ENCODE data around the gene CLDN15.
"Not testable (repeated sequence)": the region's sequence is repeated elsewhere in the genome, so short reads cannot be mapped to it uniquely, and the experiment has no call there.

CLDN15 gene

DNA sequence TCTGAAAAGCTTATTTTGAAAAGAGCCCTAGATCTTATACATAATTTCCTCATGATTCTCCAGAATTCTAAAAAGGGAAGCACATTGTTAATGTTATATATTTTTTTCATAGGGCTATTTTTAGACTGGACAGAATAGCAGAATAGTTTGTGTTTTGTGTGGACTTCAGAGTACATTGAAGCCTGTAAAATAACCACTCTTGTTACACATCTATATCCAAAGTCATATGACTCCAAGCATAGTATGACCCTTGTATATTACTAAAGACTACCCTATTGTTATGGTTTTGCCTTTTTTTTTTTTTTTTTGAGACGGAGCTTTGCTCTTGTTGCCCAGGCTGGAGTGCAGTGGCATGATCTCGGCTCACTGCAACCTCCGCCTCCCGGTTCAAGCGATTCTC, 33.4 kb upstream of the CLDN15 start:
- TF ChIP-seq EZH2 (IDR thresholded peaks at IDR 0.05), result no peak
- TF ChIP-seq FOXP2 (optimal IDR thresholded peaks at IDR 0.05; ENCODE audit: control extremely low read depth, extremely low read length, insufficient read depth), result no peak
- no peak for DNase-seq (ENCODE audit: low read depth, low spot score)

DNA sequence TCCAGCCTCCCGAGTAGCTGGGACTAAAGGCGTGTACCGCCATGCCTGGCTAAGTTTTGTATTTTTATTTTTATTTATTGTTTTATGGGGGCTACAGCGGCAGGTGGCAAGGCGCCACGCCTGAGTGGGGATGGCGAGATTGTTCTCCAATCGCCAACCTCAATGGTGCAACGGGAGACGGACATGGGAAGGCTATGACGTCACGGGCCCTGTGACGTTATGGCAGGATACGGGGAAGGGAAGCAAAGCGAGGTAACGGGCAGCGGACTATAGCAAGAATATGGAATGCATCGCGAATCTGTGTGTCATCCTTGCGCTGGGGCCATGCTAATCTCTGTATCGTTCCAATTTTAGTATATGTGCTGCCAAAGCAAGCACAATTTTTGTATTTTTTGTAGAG, 32.1 kb upstream of the CLDN15 start:
- H3K27ac ChIP-seq, result no peak overlapping the region
- H3K4me3 ChIP-seq, result no peak overlapping the region
- H3K9me3 ChIP-seq (ENCODE audit: low read depth, low read length), result no peaks in the 10 kb centered on the region
- H3K36me3 ChIP-seq (ENCODE audit: insufficient read depth, low read length), result no peaks in the 10 kb centered on the region
- no peak overlapping the region for H3K9ac ChIP-seq (ENCODE audit: insufficient read length)
- TF ChIP-seq POLR2AphosphoS5 (IDR thresholded peaks at IDR 0.05; ENCODE audit: borderline replicate concordance, low read depth, low read length) (no peak), EZH2 (IDR thresholded peaks at IDR 0.05) (no peak)
- DNase-seq (ENCODE audit: low read depth, low spot score), result no peak

More for the DNA sequence above, 33.4 kb upstream of the CLDN15 start:
- Histone ChIP-seq H3K4me3 (no peak overlapping the region), H3K27ac (no peak overlapping the region), H3K9ac (ENCODE audit: insufficient read length) (no peak overlapping the region), H3K9me3 (ENCODE audit: low read depth, low read length) (no peaks in the 10 kb centered on the region), H3K36me3 (ENCODE audit: insufficient read depth, low read length) (no peaks in the 10 kb centered on the region)

- no peak for DNase-seq (ENCODE audit: low read depth, low spot score)
- no peak overlapping the region for H3K9ac ChIP-seq (ENCODE audit: insufficient read length)
Measured at GRCh38 chr7:101265622-101266516, 28.3 kb upstream of the CLDN15 start.

GRCh38 chr7:101264102-101264706, 26.6 kb upstream of the CLDN15 start:
- H3K4me3 ChIP-seq; DNase-seq (ENCODE audit: low read depth, low spot score): not testable (repeated sequence)

More at GRCh38 chr7:101265622-101266516, 28.3 kb upstream of the CLDN15 start:
- TF ChIP-seq FOXP2 (optimal IDR thresholded peaks at IDR 0.05; ENCODE audit: control extremely low read depth, extremely low read length, insufficient read depth) (no peak), POLR2AphosphoS5 (IDR thresholded peaks at IDR 0.05; ENCODE audit: borderline replicate concordance, low read depth, low read length) (no peak), EZH2 (IDR thresholded peaks at IDR 0.05) (no peak)
- Histone ChIP-seq H3K4me3 (no peak overlapping the region), H3K27ac (no peak overlapping the region), H3K9me3 (ENCODE audit: low read depth, low read length) (no peaks in the 10 kb centered on the region), H3K36me3 (ENCODE audit: insufficient read depth, low read length) (no peaks in the 10 kb centered on the region)

GRCh38 chr7:101258243-101258731, 20.7 kb upstream of the CLDN15 start:
- Histone ChIP-seq H3K4me3 (no peak overlapping the region), H3K9me3 (ENCODE audit: low read depth, low read length) (no peaks in the 10 kb centered on the region), H3K27ac (no peak overlapping the region), H3K36me3 (ENCODE audit: insufficient read depth, low read length) (no peaks in the 10 kb centered on the region), H3K9ac (ENCODE audit: insufficient read length) (no peak overlapping the region)
- no peak for DNase-seq (ENCODE audit: low read depth, low spot score)
- TF ChIP-seq FOXP2 (optimal IDR thresholded peaks at IDR 0.05; ENCODE audit: control extremely low read depth, extremely low read length, insufficient read depth) (no peak), POLR2AphosphoS5 (IDR thresholded peaks at IDR 0.05; ENCODE audit: borderline replicate concordance, low read depth, low read length) (no peak), EZH2 (IDR thresholded peaks at IDR 0.05) (no peak)

More at GRCh38 chr7:101264102-101264706, 26.6 kb upstream of the CLDN15 start:
- H3K27ac ChIP-seq; H3K36me3 ChIP-seq (ENCODE audit: insufficient read depth, low read length); H3K9me3 ChIP-seq (ENCODE audit: low read depth, low read length); H3K9ac ChIP-seq (ENCODE audit: insufficient read length): not testable (repeated sequence)

- H3K36me3 ChIP-seq (ENCODE audit: insufficient read depth, low read length), result no peaks in the 10 kb centered on the region
- no peak for DNase-seq (ENCODE audit: low read depth, low spot score)
- no peak overlapping the region for H3K9ac ChIP-seq (ENCODE audit: insufficient read length)
- H3K27ac ChIP-seq, result no peak overlapping the region
- no peaks in the 10 kb centered on the region for H3K9me3 ChIP-seq (ENCODE audit: low read depth, low read length)
- H3K4me3 ChIP-seq, result no peak overlapping the region
- TF ChIP-seq POLR2AphosphoS5 (IDR thresholded peaks at IDR 0.05; ENCODE audit: borderline replicate concordance, low read depth, low read length), result no peak
- TF ChIP-seq FOXP2 (optimal IDR thresholded peaks at IDR 0.05; ENCODE audit: control extremely low read depth, extremely low read length, insufficient read depth), result no peak
Measured at GRCh38 chr7:101255796-101256195, 18.2 kb upstream of the CLDN15 start.

DNA sequence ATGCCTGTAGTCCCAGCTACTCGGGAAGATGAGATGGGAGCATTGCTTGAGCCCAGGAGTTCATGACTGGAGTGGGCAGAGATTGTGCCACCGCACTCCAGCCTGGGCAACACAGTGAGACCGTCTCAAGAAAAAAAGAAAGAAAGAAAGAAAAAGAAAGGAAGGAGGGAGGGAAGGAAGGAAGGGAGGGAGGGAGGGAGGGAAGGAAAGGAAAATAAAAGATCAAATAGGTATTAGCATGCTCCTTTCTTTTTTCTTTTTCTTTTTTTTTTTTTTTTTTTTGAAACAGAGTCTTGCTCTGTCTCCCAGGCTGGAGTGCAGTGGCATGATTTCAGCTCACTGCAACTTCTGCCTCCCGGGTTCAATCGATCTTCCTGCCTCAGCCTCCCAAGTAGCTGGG, 15.6 kb upstream of the CLDN15 start:
- not testable (repeated sequence) for DNase-seq (ENCODE audit: low read depth, low spot score)

GRCh38 chr7:101251871-101252659, 14.5 kb upstream of the CLDN15 start:
- TF ChIP-seq FOXP2 (optimal IDR thresholded peaks at IDR 0.05; ENCODE audit: control extremely low read depth, extremely low read length, insufficient read depth) (no peak), POLR2AphosphoS5 (IDR thresholded peaks at IDR 0.05; ENCODE audit: borderline replicate concordance, low read depth, low read length) (peak; percentile 79), EZH2 (IDR thresholded peaks at IDR 0.05) (no peak)
- peak overlapping the region; percentile 90 for H3K9ac ChIP-seq (ENCODE audit: insufficient read length)

More for the DNA sequence above, 15.6 kb upstream of the CLDN15 start:
- not testable (repeated sequence) for H3K27ac ChIP-seq; H3K9me3 ChIP-seq (ENCODE audit: low read depth, low read length); H3K9ac ChIP-seq (ENCODE audit: insufficient read length); H3K36me3 ChIP-seq (ENCODE audit: insufficient read depth, low read length); H3K4me3 ChIP-seq

More at GRCh38 chr7:101251871-101252659, 14.5 kb upstream of the CLDN15 start:
- Histone ChIP-seq H3K4me3 (peak overlapping the region; percentile 80), H3K9me3 (ENCODE audit: low read depth, low read length) (no peaks in the 10 kb centered on the region), H3K27ac (no peak overlapping the region), H3K36me3 (ENCODE audit: insufficient read depth, low read length) (no peaks in the 10 kb centered on the region)
- DNase-seq (ENCODE audit: low read depth, low spot score), result peak; percentile 84

All from SK-N-MC (cell line).